Measurements from ENCODE around the gene IGSF9.

IGSF9 gene

DNA sequence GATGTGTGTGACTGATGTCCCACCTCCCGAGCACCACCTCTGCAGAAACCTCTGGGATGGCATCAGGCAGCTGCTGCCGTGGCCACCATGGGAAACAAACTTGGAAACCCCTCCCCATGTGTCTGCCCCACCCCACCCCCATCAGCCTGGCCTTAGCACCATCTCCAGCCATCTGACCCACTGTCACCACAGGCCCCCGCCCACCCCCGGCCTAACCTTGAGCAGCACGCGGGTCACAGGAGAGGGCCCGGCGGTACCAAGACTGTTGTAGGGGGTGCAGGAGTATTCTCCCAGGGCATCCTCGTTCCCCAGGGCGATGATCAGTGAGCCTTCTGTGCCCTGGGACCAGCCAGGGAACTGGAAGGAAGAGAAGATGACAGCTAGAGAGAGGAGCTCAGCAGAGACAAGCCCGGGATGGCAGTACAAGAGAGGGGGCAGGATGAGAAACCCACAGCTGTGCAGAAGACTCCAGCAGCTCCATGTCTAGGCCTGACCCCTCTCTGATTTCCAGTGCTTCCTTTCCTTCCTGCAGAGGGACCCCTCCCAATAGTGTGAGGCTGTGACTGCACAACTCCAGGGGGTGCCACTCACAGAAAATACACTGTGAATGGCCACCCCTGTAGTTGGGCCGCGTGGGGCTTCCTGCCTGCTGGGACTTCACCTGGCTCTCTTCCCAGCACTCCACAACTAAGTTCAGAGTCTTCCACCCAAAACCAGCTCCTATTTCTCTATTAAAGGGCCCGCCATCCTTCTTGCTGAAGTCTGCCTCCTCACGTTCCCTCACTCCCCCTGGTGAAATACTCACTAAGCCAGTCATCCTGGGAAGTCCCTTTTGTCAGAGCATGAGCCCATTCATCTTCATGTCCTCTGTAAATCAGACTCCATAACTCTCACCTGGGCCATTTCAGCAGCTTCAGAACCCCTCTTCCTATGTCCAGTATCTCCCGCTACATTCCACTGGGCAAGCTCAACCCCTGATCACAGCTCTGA is 12.8 kb downstream of the IGSF9 start:
- DNase-seq (ENCODE audit: low read depth), result no peak

- DNase-seq (ENCODE audit: low read depth), result no peak
These were observed 13.6 kb downstream of the IGSF9 start for GRCh38 chr1:159931795-159932173.

GRCh38 chr1:159931101-159931794 is 14.2 kb downstream of the IGSF9 start:
- no peak for DNase-seq (ENCODE audit: low read depth)

- DNase-seq (ENCODE audit: low read depth), result no peak
These were observed 14.8 kb downstream of the IGSF9 start for GRCh38 chr1:159930634-159931033.

- no peak for DNase-seq (ENCODE audit: low read depth)
These were observed 15.2 kb downstream of the IGSF9 start for GRCh38 chr1:159930216-159930615.

GRCh38 chr1:159929155-159930051 is 16.0 kb downstream of the IGSF9 start:
- DNase-seq (ENCODE audit: low read depth), result no peak

- DNase-seq (ENCODE audit: low read depth), result no peak
These were observed 16.8 kb downstream of the IGSF9 start for GRCh38 chr1:159928491-159929050.

GRCh38 chr1:159927849-159928431 is 17.5 kb downstream of the IGSF9 start:
- DNase-seq (ENCODE audit: low read depth), result no peak

DNA sequence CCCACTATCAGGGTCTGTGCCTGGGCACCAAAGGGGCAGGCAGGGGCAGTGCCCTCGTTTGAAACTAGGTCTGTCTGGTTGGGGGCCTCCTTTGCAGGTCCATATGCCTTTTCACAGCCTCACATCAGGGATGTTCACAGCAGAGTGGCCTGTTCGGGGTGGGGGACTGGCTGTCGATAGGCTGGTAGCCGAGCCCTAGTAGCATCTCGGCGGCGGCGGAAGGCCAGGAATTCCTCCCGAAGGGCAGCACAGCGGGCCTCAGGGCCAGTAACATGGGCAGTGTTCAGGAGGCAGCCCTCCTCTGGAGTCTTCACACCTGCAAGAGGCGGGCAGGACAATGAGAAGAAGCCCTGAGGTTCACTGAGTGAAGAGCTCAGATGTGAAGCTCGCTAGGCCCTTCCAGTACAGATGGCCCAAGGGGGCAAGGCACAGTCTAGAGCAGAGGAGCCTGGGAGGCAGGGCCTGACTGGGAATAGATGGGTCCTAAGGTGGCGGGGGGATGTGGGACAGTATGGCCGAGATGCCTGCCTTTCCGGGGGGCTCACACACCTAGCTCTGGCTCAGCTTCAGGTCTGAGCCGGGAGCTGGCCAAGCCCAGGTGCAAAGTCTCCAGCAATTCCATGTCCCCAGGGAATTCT is 18.1 kb downstream of the IGSF9 start:
- no peak for DNase-seq (ENCODE audit: low read depth)

GRCh38 chr1:159925719-159926078 is 19.7 kb downstream of the IGSF9 start:
- DNase-seq (ENCODE audit: low read depth), result no peak

- peak; percentile 82 for DNase-seq (ENCODE audit: low read depth)
These were observed 20.4 kb downstream of the IGSF9 start, which contains the start of gene TAGLN2 for GRCh38 chr1:159924791-159925718. Gene TAGLN2, minus strand, starts transcription at chr1:159925507. Its CDS starts 4,998 bp downstream, at chr1:159920509.

DNA sequence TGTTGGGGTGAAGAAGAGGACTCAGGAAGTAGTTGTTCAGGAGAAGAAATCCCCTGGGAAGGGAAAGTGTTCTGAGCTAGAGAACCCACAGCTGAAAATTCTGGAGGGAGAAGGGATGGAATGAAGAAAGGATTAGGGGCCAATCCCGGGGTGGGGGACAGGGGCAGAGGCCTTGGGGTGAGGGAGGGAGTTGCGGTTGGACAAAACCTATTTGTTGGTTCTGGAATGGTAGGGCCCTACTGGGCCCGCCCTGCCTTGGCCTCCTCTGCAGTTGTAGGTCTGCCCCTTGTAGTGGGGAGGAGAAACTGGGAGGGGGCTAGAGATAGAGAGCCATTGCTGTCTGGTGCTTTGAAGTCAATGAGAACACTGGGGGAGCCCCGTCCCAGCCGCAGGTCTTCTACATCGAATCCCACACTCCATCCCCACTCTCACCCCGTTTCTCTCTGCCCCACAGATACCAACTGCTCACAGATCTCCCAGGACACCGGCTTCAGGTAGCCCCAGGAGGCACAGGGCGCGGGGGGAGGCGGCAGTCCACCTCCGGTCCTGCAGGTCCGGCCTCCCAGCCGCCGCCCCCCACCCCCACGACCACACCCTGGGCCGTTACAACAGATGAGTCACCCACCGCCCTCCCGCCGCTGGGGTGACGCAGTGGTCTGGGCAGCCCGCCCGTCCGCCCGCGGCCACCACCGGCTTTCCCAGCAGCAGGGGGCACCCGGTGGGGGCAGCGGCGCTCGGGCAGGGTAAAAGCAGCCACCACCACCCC is 21.2 kb downstream of the IGSF9 start:
- peak; percentile 36 for DNase-seq (ENCODE audit: low read depth)

DNA sequence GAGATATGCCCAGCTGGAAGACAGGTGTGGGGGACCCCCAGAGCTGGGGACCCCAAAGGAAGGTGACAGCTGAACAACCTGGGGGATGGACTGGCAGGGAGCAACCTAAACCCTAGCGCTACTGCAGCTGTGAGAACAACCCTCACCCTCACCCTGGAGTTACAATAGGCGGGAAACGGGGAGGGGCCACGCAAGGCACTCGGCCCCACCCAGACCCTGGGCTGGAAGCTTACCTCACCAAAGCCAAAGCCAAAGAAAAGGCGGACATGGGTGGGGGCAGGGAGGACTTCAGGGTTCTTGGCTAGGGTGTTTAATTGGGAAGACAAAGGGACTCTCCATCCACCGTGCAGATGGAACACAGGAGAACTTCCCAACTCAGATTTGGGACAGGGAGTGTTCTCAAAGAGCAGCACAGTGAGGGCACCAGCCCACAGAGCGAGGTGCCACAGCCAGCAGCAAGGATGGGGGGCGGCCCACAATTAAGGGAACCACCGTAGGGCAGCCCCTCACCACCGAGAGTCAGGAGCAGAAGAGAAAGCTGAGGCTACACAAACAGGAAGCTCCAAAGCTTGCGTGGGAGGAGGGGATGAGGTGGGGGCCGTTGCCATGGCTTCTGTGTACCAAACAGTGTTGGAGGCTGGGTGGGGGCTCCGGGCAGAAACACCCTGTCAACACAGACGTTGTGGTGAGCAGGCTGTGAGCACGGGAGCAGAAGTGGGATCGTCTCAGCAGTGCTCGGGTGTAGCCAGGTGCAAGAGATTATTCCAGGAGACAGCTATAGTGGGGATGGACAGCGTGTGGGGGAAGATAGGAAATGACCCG is 22.0 kb downstream of the IGSF9 start:
- peak; percentile 62 for DNase-seq (ENCODE audit: low read depth)

DNA sequence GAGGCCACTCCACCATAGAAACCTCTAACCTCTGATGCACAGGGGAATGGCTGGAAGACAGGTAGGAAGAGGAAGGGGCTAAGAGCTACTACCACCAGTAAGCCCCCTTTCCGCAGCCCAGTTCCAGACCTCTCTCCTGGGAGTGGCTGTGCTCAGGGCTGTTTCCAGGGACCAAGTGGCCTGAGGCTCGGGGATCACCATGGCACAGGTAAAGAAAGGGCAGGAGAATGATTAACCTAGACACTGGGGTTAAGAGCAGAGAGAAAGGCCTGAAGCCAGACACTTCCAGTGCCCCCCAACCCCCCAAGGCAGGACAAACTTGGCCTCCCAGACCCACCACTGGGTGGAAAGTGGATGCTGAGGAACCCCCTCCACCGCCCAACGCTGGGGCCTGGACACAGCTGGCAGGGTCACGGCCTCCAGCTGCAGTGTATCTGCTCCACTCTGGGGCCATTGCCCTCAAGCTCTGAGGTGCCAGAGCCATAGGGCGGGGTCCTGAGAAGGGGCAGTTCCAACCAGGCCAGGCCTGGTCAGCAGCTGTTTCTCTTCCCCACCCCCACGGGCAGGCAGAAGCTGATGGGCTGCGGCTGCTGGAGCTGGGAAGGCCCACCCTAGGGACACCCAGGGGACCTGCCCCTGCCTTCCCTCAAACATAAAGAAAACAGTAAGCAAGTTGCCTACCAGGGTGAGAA is 22.8 kb downstream of the IGSF9 start:
- DNase-seq (ENCODE audit: low read depth), result no peak

- DNase-seq (ENCODE audit: low read depth), result no peak
These were observed 23.5 kb downstream of the IGSF9 start for GRCh38 chr1:159921700-159922504.

- DNase-seq (ENCODE audit: low read depth), result no peak
These were observed 24.2 kb downstream of the IGSF9 start for GRCh38 chr1:159921251-159921650.

- DNase-seq (ENCODE audit: low read depth), result no peak
These were observed 24.8 kb downstream of the IGSF9 start for GRCh38 chr1:159920651-159921050.

Data from stimulated activated CD8-positive, alpha-beta memory T cell treated with anti-CD3 and anti-CD28 coated beads, Interleukin-7, amount 100 ng/mL, for 24 hours (primary cell).